Gastrocnemius medialis (tissue), 4 donors: ENCODE measurements around the gene ARHGAP26. TPM values are rescaled to one million over a fixed set of nuclear protein-coding genes. Genes with fewer than 3 reads are reported as not detected.
A peak's percentile ranks its signal among the peaks of the same experiment; 100 is the strongest.

Experiments
- ATAC-seq, 2 donors: fragments of 150-250 bp; one replicate each; pipeline ENCODE4 v1.9.1; 2016
- DNase-seq, 2 donors: peaks; one replicate each; pipeline ENCODE4 v3.0.0-alpha.2; 2019
- H3K27ac ChIP-seq, 4 donors: fragments of 200-600 bp; sonication (generic); 1 replicate in 1 of 4; 2 replicates in 3 of 4; pipeline ENCODE4 v1.5.1; 2016 to 2018; ENCODE audit warnings: mild to moderate bottlenecking in 2 of 4, moderate library complexity in 1 of 4
- H3K27me3 ChIP-seq, 3 donors: fragments of 200-600 bp; sonication (generic) in 2 of 3; 1 replicate in 1 of 3; 2 replicates in 2 of 3; pipeline versions ENCODE4 v1.5.1 to v1.6.0; 2016 to 2019; ENCODE audit warnings: mild to moderate bottlenecking in 1 of 3, moderate library complexity in 1 of 3
- H3K36me3 ChIP-seq, 2 donors: fragments of 200-600 bp; sonication (generic) in 1 of 2; one replicate each; pipeline ENCODE4 v1.5.1; 2017 to 2018
- H3K4me1 ChIP-seq, 2 donors: fragments of 200-600 bp; sonication (generic) in 1 of 2; one replicate each; pipeline ENCODE4 v1.5.1; 2016 to 2017; ENCODE audit warnings: mild to moderate bottlenecking in 2 of 2
- H3K4me3 ChIP-seq, 4 donors: fragments of 200-600 bp; sonication (generic) in 3 of 4; 1 replicate in 1 of 4; 2 replicates in 3 of 4; pipeline ENCODE4 v1.5.1; 2016 to 2019; ENCODE audit warnings: mild to moderate bottlenecking in 2 of 4
- H3K9me3 ChIP-seq, 3 donors: fragments of 200-600 bp; sonication (generic) in 2 of 3; 1 replicate in 1 of 3; 2 replicates in 2 of 3; pipeline ENCODE4 v1.5.1; 2016 to 2019
- POLR2A ChIP-seq, 2 donors: fragments of 450-650 bp; IDR thresholded peaks; one replicate each; pipeline ENCODE4 v1.6.1; 2017; ENCODE audit warnings: antibody characterized with exemption in 2 of 2, mild to moderate bottlenecking in 2 of 2, moderate library complexity in 2 of 2
- in situ Hi-C, 4 donors: fragments of 200-750 bp; cut with MboI; loops; one replicate each; pipeline versions ENCODE4 v1.15.0 to v1.8.0; 2017; ENCODE audit warnings: low sequenced_read_pairs in 4 of 4
- intact Hi-C: fragments of 100-400 bp; cut with DNase I; formaldehyde crosslinking; loops from one replicate; pipeline ENCODE4 v1.15.1; 2023; ENCODE audit warnings: low total_unique reads
- total RNA-seq, 4 donors: library from RNA; depleted of rRNA; stranded (reverse); fragments of >200 nt; gene quantifications; one replicate each; pipeline versions ENCODE4 v1.1.0 to v1.2.3, GENCODE V29; 2016
- TF ChIP-seq, protein P1 (sequence below), 5 experiments: fragments of 450-650 bp in 3 of 5; fragments of 200-600 bp in 2 of 5; sonication (generic) in 2 of 5; IDR thresholded peaks in 4 of 5; conservative IDR thresholded peaks in 1 of 5; 1 replicate in 4 of 5; 2 replicates in 1 of 5; pipeline ENCODE4 v1.5.1; 2016 to 2019; ENCODE audit warnings: antibody characterized with exemption in 5 of 5, mild to moderate bottlenecking in 3 of 5, moderate library complexity in 3 of 5

Gene ARHGAP26
- total RNA-seq, 4 donors from 2014 or later, result 9.1 to 22.4 (median 13.4) TPM

DNA sequence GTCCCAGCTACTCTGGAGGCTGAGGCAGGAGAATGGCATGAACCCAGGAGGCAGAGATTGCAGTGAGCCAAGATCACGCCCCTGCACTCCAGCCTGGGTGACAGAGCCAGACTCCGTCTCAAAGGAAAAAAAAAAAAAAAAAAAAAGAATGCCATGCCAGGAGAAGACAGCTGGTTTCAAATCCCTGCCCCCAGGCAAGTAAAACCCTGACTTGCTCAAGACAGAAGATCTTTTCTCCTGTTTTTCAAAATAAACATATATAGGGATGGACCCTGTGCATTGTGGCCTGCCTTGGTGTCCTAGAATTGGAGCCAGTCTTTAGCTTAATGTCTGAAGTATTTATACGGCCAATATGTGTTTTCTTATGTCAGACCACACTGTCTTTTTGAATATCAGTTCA, 456.2 kb downstream of the ARHGAP26 start:
- DNase-seq, result no peak
- no peak for TF ChIP-seq POLR2A (IDR thresholded peaks at IDR 0.05)
- TF ChIP-seq, protein P1, sequence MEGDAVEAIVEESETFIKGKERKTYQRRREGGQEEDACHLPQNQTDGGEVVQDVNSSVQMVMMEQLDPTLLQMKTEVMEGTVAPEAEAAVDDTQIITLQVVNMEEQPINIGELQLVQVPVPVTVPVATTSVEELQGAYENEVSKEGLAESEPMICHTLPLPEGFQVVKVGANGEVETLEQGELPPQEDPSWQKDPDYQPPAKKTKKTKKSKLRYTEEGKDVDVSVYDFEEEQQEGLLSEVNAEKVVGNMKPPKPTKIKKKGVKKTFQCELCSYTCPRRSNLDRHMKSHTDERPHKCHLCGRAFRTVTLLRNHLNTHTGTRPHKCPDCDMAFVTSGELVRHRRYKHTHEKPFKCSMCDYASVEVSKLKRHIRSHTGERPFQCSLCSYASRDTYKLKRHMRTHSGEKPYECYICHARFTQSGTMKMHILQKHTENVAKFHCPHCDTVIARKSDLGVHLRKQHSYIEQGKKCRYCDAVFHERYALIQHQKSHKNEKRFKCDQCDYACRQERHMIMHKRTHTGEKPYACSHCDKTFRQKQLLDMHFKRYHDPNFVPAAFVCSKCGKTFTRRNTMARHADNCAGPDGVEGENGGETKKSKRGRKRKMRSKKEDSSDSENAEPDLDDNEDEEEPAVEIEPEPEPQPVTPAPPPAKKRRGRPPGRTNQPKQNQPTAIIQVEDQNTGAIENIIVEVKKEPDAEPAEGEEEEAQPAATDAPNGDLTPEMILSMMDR (IDR thresholded peaks at IDR 0.05 in 4 of 5, conservative IDR thresholded peaks at IDR 0.05 in 1 of 5), result no peak
- in situ Hi-C loops, result no loop called here
- Histone ChIP-seq H3K27ac (peak overlapping the region; percentile 55 to 77 (median 68)), H3K27me3 (no peaks in the 10 kb centered on the region), H3K9me3 (no peaks in the 10 kb centered on the region), H3K4me3 (no peak overlapping the region), H3K4me1 (peaks cover 19 to 45% of the 10 kb centered on the region in 2 donors), H3K36me3 (no peaks in the 10 kb centered on the region)
- peak in 1 of 2 donors; percentile 42 for ATAC-seq
- intact Hi-C loops, result no loop called here

DNA sequence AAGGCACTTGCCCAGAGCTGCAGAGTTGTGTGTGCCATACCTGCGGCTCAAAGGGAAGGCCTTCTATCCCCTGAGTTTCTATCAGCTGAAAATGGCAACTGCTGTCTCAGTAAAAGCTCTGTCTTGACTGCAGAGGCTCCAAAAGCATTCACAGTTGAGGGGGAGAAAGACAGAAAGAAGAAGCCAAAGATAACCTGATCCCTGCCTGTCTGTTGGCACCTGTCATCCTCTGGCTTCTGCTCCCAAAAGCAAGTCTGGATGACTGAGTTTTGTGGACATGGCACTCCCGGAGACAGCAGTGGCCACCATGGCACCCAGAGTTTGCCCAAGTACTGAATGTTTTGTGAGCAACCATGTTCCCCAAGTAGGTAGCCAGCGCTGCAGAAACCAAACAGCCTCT, 456.7 kb downstream of the ARHGAP26 start:
- Histone ChIP-seq H3K27me3 (no peaks in the 10 kb centered on the region), H3K4me1 (peaks cover 19 to 40% of the 10 kb centered on the region in 2 donors), H3K4me3 (no peak overlapping the region), H3K27ac (peak overlapping the region; percentile 55 to 77 (median 68)), H3K36me3 (no peaks in the 10 kb centered on the region), H3K9me3 (no peaks in the 10 kb centered on the region)
- DNase-seq (peak in 1 of 2 donors; percentile 51), ATAC-seq (peak; percentile 24 to 75)
- intact Hi-C loops (no loop called here), in situ Hi-C loops (no loop called here)
- TF ChIP-seq, protein P1 (IDR thresholded peaks at IDR 0.05 in 4 of 5, conservative IDR thresholded peaks at IDR 0.05 in 1 of 5), result no peak
- TF ChIP-seq POLR2A (IDR thresholded peaks at IDR 0.05), result no peak

DNA sequence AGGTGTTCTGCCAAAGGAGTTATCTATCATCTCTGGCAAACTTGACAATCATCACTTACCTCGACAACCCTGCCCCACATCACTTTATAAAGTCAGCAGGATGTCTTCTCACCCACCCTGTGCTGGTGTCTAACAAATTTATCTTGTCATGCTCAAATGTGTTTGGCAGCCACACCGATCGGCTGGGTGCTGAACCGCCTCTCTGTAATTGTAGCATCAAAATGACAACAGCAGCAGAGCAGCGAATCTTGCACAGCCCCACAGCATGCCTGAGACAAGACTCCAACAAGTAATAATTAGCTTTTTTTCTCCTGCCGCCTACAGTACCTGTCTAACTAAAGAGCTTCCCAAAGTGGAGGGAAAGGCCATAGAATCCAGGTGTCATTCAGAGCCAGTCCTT, 457.1 kb downstream of the ARHGAP26 start:
- intact Hi-C loops, result no loop called here
- Histone ChIP-seq H3K36me3 (no peaks in the 10 kb centered on the region), H3K4me1 (peaks cover 19 to 38% of the 10 kb centered on the region in 2 donors), H3K9me3 (no peaks in the 10 kb centered on the region), H3K27me3 (no peaks in the 10 kb centered on the region), H3K4me3 (no peak overlapping the region), H3K27ac (peak overlapping the region; percentile 55 to 77 (median 68))
- DNase-seq (no peak), ATAC-seq (no peak)
- in situ Hi-C loops, result no loop called here
- TF ChIP-seq, protein P1 (IDR thresholded peaks at IDR 0.05 in 4 of 5, conservative IDR thresholded peaks at IDR 0.05 in 1 of 5), result no peak
- no peak for TF ChIP-seq POLR2A (IDR thresholded peaks at IDR 0.05)

DNA sequence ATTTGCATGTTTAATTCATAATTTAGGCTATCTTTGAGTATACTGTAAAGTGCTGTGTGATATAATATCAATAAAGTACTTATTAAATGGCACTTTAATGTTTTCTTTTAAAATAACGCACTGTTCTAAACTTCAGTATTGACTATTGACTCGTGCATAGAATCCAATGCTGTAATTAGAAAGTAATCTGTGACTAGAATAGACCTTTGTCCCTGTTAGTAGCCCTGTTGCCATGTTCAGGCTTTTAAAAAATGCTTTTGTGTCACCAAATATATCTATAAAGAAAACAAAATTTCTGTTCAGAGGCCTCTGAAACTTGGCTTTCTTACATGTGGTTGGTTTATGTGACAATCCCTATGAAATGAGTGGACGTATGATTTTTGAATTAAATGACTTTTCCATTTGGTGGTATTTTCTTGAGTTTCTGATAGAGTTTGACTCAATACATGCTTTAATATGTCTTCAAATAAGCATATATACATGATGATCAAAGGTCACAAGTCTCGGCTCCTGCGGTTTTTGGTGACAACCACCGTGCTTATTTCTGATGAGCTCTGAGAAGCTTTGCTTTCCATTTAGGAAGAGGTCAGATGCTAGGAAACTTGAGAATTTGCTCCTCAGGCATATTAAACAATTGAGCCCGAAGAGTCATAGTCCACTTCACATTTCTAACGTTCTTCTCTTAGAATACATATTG, 458.6 kb downstream of the ARHGAP26 start:
- ATAC-seq (no peak), DNase-seq (no peak)
- Histone ChIP-seq H3K9me3 (no peaks in the 10 kb centered on the region), H3K4me3 (no peak overlapping the region), H3K4me1 (peaks cover 19 to 38% of the 10 kb centered on the region in 2 donors), H3K36me3 (no peaks in the 10 kb centered on the region), H3K27me3 (no peaks in the 10 kb centered on the region), H3K27ac (peak overlapping the region in 1 of 4 donors; percentile 50)
- in situ Hi-C loops, result no loop called here
- intact Hi-C loops, result no loop called here
- no peak for TF ChIP-seq POLR2A (IDR thresholded peaks at IDR 0.05)

DNA sequence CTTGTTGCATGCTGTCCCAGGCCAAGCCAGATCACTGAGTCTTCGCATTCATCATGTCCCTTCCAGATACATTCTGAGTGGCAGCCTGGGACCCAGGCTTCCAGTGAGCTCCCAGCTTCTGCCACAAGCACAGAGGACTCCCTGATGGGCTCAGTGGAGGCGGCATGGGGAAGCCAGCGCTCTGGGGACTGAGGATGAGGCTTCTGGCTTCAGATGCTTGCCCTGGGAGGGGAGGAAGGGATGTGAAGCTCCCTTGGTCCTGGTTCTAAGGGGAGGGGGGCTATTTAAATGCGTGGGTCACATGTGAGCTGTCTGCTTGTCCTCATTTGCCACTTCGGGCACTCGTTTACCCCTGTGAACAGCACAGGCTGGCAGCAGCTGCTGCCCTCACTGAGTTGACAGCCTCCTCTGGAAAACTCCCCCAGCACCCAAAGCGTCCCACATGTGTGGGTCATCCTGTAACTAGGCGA, 459.3 kb downstream of the ARHGAP26 start:
- Histone ChIP-seq H3K27me3 (no peaks in the 10 kb centered on the region), H3K4me1 (peaks cover 19 to 38% of the 10 kb centered on the region in 2 donors), H3K4me3 (no peak overlapping the region), H3K9me3 (no peaks in the 10 kb centered on the region), H3K36me3 (no peaks in the 10 kb centered on the region), H3K27ac (peak overlapping the region in 3 of 4 donors; percentile 36 to 61 (median 50))
- ATAC-seq (peak in 1 of 2 donors; percentile 10), DNase-seq (no peak)
- in situ Hi-C loops, result no loop called here
- intact Hi-C loops, result no loop called here
- TF ChIP-seq, protein P1 (IDR thresholded peaks at IDR 0.05 in 4 of 5, conservative IDR thresholded peaks at IDR 0.05 in 1 of 5), result no peak
